ENCODE results near the gene TMEM8B.

TMEM8B gene

DNA sequence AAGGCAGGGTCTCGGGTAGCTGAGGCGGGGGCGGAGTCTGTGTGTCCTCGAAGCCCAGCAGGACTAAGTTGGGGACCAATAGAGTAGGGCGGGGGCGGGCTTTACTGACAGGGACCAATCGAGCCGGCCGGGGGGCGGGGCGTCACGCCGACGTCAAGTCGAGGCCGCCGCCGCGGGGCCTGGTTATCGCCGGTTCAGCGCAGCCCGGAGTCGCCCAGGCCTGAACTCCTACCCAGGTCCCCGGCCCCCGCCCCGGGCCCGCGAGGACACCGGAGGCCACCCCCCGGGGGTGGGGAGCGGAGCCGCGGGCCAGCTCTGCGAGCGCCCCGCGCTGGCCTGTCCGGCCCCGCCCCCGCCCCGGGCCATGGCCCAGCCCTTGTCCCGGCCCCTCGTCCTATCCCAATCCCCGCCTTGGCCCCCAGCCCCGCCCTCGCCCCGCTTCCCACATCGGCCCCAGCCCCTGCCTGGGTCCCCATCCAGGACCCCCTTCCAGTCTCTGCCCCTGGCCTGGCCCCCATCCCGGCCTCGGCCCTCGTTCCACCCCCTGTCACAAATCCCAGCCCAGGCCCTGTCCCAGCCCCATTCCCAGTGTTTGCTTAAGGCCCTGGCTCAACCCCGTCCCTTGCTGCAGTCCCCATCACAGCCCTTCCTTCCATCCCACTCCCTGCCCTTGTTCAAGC is at the start of gene TMEM8B:
Gene TMEM8B, plus strand, starts transcription at position 145 of the 680 bp plus-strand sequence. Its CDS starts 220 bp downstream, at position 365.
- peak; percentile 94 for DNase-seq

GRCh38 chr9:35781066-35781465 is 48.0 kb upstream of the TMEM8B start:
- DNase-seq, result no peak

DNA sequence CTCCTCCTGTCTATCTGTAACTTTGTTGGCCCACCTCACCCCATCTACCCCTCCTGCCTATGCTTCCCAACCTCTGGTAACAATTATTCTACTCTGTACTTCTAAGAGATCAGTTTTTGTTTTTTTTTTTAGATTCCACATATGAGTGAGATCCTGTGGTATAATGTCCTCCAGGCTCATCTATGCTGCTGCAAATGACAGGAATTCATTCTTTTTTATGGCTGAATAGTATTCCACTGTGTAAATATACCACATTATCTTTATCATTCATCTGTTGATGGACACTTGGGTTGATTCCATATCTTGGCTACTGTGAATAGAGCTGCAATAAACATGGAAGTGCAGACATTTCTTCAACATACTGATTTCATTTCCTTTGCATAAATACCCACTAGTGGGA is 45.6 kb upstream of the TMEM8B start:
- no peak for DNase-seq

DNA sequence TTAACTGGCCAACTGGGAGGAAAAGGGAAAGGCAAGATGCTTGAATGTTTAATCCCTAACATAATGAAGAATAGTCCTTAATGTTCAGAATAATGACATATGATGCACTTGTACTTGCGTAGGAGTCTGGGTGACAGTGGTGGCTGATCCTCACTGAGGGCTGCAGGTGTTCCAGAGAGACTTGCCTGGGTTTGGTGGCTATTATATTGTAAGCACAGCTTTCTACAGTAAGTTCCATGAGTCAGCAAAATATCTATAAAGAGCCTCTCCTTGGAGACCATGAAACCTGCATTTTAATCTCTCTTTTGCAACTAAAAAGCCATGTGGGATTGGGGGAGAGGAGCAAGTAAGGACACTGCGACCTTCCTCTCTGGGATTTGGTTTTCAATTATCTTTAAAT is 39.5 kb upstream of the TMEM8B start:
- no peak for DNase-seq

- no peak for DNase-seq
These were observed 39.0 kb upstream of the TMEM8B start for GRCh38 chr9:35790025-35790384.

DNA sequence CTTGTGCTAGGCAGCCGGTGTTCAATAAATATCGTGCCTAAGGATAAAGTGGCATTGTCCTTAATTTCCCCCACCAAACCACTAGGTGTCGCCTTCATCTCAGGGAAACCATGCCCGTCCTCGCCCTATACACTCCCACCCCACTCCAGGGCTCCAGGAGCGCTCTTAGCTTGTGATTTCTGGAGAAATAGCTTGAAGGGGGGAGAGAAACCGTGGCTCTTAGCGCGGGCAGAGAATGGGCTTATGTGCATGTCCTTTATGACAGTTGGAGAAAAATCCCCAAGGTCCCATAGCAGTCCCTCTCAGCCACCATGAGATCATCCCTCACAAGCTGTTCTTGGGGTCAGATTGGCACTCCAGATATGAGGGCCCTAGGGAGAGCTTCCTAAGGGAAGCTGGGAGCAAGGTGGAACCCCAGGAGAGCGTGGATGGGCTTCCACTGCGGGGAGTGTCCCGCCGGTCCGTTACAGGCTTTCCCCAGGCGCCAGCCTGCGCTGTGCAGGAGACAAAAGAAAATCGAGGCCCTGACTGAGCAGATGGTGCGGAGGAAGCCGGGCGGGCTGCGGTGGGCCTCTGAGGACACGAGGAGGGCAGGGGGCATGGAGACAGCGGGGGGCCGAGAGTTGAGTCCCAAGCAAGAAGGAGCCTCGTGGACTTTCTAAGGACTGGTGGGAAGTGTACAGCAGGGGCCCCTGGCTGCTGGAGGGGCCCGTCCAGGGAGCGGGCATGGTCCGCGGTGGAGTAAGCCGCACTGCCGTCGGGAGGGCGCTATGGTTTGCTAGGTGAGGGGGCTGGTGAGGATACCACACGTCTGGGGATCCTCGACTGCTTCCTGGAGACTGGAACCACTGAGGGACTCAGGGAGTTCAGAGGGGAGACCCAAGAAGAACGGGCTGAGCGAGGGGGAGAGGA is 38.4 kb upstream of the TMEM8B start:
- peak; percentile 23 for DNase-seq

- no peak for DNase-seq
These were observed 37.6 kb upstream of the TMEM8B start, which contains the start of gene NPR2 for GRCh38 chr9:35791297-35791921. Gene NPR2 (plus strand): TSS chr9:35791591. CDS start chr9:35792409, 818 bp downstream.

DNA sequence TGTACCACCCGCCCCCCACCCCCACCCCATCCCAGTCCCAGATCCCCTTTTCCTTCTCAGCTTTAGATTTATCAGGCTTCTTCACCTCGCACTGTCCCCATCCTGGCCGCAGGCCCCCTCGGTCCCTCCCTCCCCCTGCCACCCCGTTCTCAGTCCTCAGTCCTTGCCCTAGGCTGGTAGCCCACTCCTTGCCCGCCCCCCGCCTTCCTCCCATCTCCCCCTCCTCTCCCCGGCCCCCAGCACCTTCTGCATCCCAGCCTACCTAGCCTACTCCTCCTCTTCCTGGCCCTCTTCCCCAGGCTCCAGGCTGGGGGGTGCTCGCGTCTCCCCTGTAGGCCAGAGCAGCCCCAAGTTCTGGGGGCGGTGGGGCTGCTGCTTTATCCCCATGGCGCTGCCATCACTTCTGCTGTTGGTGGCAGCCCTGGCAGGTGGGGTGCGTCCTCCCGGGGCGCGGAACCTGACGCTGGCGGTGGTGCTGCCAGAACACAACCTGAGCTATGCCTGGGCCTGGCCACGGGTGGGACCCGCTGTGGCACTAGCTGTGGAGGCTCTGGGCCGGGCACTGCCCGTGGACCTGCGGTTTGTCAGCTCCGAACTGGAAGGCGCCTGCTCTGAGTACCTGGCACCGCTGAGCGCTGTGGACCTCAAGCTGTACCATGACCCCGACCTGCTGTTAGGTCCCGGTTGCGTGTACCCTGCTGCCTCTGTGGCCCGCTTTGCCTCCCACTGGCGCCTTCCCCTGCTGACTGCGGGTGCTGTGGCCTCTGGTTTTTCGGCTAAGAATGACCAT is 36.8 kb upstream of the TMEM8B start:
- DNase-seq, result no peak

- no peak for DNase-seq
These were observed 36.2 kb upstream of the TMEM8B start for GRCh38 chr9:35792826-35793225.

DNA sequence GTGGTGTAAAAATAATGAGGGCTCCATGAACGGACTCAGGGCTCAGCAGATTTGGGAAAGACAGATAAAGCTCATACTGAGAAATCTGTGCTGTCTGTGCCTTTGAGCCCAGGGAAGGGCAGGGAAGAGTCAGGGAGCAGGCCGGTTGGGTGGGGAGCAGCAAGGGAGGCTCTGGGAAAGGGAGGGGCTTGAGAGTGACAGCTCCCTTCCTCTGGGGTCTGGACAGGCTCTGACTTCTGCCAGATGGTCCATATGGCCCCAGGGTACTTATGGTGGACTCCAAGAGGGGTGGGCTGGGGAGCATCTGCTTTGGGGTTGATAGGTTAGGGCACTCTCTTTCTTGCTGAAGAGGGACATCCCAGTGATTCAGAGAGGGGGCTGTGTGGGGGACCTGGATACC is 35.6 kb upstream of the TMEM8B start:
- DNase-seq, result no peak

DNA sequence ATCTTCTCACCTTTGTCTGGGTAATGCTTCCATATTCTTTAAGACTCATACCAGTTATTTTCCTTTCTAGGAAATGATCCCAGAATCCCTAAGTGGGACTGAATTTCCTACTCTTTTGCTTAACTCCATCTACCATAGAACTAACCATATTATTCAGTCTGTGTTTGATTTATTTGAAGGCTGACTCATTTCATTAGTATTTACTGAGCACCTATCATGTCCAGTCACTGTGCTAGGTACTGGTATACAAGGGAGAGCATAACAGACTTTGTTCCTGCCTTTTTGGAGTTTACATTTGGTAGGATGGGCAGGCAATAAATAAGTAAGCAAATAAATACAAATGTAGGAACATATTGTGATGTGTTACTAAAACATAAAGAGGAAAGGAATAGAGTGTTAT is 33.3 kb upstream of the TMEM8B start:
- no peak for DNase-seq

GRCh38 chr9:35797311-35798109 is 31.5 kb upstream of the TMEM8B start:
- no peak for DNase-seq

DNA sequence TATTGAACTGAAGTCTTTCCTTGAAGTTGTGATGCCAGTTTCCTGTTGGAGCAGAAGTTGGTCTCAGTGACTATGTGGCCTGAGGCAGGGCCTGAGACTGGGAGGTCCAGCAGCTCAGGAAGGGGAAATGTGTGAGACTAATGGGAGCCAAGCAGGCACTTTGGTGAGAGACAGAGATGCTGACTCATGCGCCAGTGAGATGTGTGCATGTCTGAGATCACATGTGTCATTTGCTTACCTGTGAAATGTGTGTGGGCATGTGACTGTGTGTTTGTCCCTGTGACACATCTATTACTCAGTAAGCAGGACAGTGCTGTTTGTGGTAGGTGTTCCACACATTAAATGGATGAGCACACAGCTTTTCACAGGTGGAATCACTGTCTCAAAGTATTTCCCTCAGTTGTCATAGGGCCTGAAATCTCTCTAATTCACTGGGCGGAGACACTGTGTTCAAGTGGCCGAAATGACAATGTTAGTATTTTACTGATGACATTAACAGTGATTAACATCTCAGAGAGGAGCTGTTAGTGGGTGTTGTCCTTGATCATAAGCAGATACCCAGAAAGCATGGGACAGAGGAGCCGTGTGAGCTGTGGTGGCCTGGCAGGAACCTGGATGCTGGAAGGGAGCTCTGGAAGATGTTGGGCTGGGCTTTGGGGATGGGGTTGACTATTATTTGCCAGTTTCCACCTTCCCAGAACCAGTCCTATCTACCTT is 30.2 kb upstream of the TMEM8B start:
- peak; percentile 48 for DNase-seq

DNA sequence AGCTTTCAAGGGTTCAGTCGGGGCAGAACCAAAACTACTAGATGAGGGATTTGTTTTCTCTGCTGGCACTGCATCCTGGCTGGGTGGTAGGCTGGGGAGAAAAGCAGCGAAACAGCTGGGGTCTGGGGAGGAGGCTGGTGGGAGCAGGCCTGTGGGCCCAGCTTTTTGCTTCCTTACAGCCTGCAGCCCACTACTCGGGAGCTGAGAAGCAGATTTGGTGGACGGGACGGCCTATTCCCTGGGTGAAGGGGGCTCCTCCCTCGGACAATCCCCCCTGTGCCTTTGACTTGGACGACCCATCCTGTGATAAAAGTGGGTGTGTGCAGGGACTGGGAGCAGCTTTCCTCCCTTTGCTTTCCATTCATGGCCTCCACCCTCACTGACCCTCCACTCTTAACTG is 28.5 kb upstream of the TMEM8B start:
- no peak for DNase-seq

DNA sequence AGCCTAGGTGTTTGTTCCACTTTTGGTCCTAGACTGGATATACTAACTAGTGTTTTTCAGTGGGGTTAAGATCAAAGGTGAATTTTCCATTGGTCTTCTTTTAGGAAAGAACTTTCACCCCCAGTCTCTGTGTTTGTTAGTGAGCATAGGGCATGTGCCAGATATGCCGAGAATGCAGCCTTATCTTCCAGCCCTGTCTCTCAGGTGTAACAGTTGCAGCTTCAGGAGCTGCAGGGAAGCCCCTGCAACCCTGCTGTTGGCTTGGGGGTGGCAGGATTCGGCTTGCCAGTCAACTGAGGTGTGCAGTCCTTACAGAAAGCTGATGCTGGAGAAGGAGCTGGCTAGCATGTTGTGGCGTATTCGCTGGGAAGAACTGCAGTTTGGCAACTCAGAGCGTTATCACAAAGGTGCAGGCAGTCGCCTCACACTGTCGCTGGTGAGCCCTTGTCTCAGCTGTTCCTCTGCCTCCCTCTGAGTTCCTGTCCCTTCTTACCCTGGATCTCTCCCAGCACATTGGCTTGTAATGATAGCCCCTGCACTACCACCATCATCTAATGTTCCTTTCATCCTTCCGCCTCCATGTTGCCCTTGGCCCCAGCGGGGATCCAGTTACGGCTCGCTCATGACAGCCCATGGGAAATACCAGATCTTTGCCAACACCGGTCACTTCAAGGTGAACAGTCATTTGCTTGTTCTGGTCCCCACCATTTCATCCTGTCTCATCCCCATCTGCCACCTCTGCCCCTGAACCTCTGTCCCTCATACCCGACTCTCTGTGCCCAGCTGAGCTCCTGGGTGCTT is 27.5 kb upstream of the TMEM8B start:
- no peak for DNase-seq

DNA sequence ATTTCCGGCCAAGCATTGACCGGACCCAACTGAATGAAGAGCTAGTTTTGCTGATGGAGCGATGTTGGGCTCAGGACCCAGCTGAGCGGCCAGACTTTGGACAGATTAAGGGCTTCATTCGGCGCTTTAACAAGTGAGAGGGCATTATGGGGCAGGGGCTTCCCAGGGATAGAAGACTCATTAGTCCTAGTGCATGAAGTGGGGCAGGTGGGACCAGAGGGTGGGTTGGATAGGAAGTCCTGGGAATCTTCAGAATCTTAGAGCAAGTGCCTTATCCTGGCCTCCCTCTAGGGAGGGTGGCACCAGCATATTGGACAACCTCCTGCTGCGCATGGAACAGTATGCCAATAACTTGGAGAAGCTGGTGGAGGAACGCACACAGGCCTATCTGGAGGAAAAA is 22.9 kb upstream of the TMEM8B start:
- no peak for DNase-seq

GRCh38 chr9:35808433-35808832 is 20.6 kb upstream of the TMEM8B start:
- DNase-seq, result no peak

DNA sequence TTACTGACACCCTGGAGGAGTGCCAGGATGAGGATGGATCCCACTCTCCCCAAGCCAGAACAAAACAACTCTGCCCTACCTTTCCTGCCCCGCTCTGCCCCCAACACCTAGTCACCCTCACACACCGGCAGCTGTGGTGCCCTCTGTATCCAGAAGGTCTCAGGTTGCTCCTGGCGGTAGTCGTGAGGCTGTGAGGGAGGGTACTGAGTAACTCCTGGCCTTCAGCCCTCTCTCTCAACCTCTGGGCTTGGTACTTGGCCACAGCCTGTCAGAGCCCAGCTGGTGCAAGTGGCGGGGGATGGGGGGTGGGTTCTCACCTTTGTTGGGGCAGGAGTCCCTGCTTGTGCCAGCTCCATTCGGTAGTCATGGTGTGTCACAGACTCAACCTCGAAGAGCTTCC is 18.9 kb upstream of the TMEM8B start:
- no peak for DNase-seq

DNA sequence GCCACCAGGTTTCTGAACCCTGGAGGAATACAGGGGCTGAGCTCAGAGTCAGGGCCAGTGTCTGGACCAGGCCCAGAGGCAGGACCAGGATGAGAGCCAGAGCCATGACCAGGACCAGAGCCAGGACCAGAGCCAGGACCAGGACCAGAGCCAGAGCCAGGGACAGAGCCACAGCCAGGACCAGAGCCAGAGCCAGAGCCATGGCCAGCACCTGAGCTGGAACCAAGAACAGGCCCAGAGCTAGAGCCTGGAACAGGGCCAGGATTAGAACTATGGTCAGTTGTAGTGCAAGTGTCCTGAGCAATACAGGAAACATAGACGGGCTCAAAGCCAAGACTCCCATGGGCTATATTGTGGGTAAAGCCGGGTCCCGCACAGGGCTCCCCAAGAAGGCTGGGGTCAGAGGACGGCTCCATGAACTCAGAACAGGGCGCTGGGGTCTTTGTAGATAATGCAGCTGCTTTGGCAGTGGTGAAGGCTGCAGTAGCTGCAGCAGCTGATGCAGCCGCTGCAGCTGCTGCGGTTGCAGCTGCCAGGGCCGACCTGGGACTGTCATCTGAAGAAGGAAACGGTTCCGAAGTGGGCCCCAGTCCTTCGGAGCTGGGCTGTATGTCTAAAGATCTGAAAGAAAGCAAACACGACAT is 17.5 kb upstream of the TMEM8B start:
- no peak for DNase-seq

- DNase-seq, result peak; percentile 95
These were observed 16.9 kb upstream of the TMEM8B start, which contains the start of gene SPAG8 for GRCh38 chr9:35812025-35812602. Gene SPAG8 (minus strand): TSS chr9:35812262. CDS start chr9:35812147, 115 bp downstream.
